ENCODE measurements around the gene TNFAIP1.

TNFAIP1 gene

DNA sequence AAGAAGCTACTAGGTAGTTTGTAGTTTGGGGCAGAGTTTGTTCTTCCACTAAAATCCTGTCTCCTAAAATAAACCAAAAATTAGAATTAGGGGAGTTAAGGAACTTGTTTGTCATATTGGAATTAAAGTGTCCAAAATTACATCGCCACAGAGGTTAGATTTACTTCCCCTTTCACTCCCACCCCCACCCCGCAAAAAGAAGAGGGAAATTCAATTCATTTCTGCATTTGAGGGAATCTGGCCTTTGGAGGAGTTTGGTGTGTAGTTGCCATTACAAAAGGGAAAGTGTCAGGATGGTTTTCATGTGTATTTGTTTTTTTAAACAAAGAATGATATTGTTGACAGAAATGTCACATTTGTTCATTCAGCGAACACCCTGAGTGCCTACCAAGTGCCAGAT is 10.8 kb upstream of the TNFAIP1 start:
- no peak overlapping the region for H3K4me3 ChIP-seq (ENCODE audit: insufficient read depth, low read depth, low read length, poor library complexity, severe bottlenecking)
- H3K36me3 ChIP-seq (ENCODE audit: control insufficient read depth, insufficient read depth, low read length), result peaks cover 19% of the 10 kb centered on the region
- H3K27me3 ChIP-seq (replicated peaks; ENCODE audit: control insufficient read depth, insufficient read depth, low read length, poor library complexity, severe bottlenecking), result no peaks in the 10 kb centered on the region
- DNase-seq, result no peak
- no peak overlapping the region for H3K27ac ChIP-seq (ENCODE audit: insufficient read depth, low read length, poor library complexity, severe bottlenecking)
- H3K9me3 ChIP-seq (ENCODE audit: control insufficient read depth, low read length), result no peaks in the 10 kb centered on the region
- peaks cover 4% of the 10 kb centered on the region for H3K4me1 ChIP-seq (ENCODE audit: control insufficient read depth, insufficient read depth, low read length, poor library complexity, severe bottlenecking)

GRCh38 chr17:28325211-28325610 is 10.3 kb upstream of the TNFAIP1 start:
- Histone ChIP-seq H3K4me3 (ENCODE audit: insufficient read depth, low read depth, low read length, poor library complexity, severe bottlenecking) (no peak overlapping the region), H3K4me1 (ENCODE audit: control insufficient read depth, insufficient read depth, low read length, poor library complexity, severe bottlenecking) (no peaks in the 10 kb centered on the region), H3K9me3 (ENCODE audit: control insufficient read depth, low read length) (no peaks in the 10 kb centered on the region), H3K27ac (ENCODE audit: insufficient read depth, low read length, poor library complexity, severe bottlenecking) (no peak overlapping the region), H3K36me3 (ENCODE audit: control insufficient read depth, insufficient read depth, low read length) (peaks cover 19% of the 10 kb centered on the region), H3K27me3 (replicated peaks; ENCODE audit: control insufficient read depth, insufficient read depth, low read length, poor library complexity, severe bottlenecking) (no peaks in the 10 kb centered on the region)
- no peak for DNase-seq

DNA sequence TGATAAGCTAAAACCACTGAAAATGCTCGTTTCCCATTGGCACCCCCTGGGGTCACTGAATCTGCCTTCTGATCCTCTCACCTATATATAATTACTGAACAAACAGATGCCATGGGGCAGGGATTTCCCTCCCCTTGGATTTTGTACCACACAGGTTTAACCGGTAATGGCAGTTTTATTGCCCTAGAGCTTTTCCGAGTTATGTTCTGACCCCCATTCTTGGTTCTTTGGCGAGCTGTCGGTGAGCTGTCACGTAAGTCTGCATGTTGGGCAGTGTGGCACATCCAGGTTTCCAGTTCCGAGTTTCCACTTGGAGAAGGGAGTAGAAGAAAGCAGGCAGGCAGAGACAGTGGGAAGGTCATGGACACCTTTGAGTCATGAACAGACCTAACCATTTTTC is 9.4 kb upstream of the TNFAIP1 start:
- no peaks in the 10 kb centered on the region for H3K4me1 ChIP-seq (ENCODE audit: control insufficient read depth, insufficient read depth, low read length, poor library complexity, severe bottlenecking)
- DNase-seq, result no peak
- H3K36me3 ChIP-seq (ENCODE audit: control insufficient read depth, insufficient read depth, low read length), result peaks cover 22% of the 10 kb centered on the region
- H3K4me3 ChIP-seq (ENCODE audit: insufficient read depth, low read depth, low read length, poor library complexity, severe bottlenecking), result no peak overlapping the region
- H3K9me3 ChIP-seq (ENCODE audit: control insufficient read depth, low read length), result no peaks in the 10 kb centered on the region
- no peak overlapping the region for H3K27ac ChIP-seq (ENCODE audit: insufficient read depth, low read length, poor library complexity, severe bottlenecking)
- H3K27me3 ChIP-seq (replicated peaks; ENCODE audit: control insufficient read depth, insufficient read depth, low read length, poor library complexity, severe bottlenecking), result no peaks in the 10 kb centered on the region

GRCh38 chr17:28327031-28327607 is 8.4 kb upstream of the TNFAIP1 start:
- no peak for DNase-seq
- Histone ChIP-seq H3K4me3 (ENCODE audit: insufficient read depth, low read depth, low read length, poor library complexity, severe bottlenecking) (no peak overlapping the region), H3K36me3 (ENCODE audit: control insufficient read depth, insufficient read depth, low read length) (peaks cover 28% of the 10 kb centered on the region), H3K27ac (ENCODE audit: insufficient read depth, low read length, poor library complexity, severe bottlenecking) (no peak overlapping the region), H3K9me3 (ENCODE audit: control insufficient read depth, low read length) (no peaks in the 10 kb centered on the region), H3K27me3 (replicated peaks; ENCODE audit: control insufficient read depth, insufficient read depth, low read length, poor library complexity, severe bottlenecking) (no peaks in the 10 kb centered on the region), H3K4me1 (ENCODE audit: control insufficient read depth, insufficient read depth, low read length, poor library complexity, severe bottlenecking) (no peaks in the 10 kb centered on the region)

GRCh38 chr17:28327709-28328108 is 7.9 kb upstream of the TNFAIP1 start:
- no peak for DNase-seq
- no peaks in the 10 kb centered on the region for H3K4me1 ChIP-seq (ENCODE audit: control insufficient read depth, insufficient read depth, low read length, poor library complexity, severe bottlenecking)
- H3K27ac ChIP-seq (ENCODE audit: insufficient read depth, low read length, poor library complexity, severe bottlenecking), result no peak overlapping the region
- H3K27me3 ChIP-seq (replicated peaks; ENCODE audit: control insufficient read depth, insufficient read depth, low read length, poor library complexity, severe bottlenecking), result no peaks in the 10 kb centered on the region
- no peaks in the 10 kb centered on the region for H3K9me3 ChIP-seq (ENCODE audit: control insufficient read depth, low read length)
- H3K36me3 ChIP-seq (ENCODE audit: control insufficient read depth, insufficient read depth, low read length), result peaks cover 28% of the 10 kb centered on the region
- H3K4me3 ChIP-seq (ENCODE audit: insufficient read depth, low read depth, low read length, poor library complexity, severe bottlenecking), result no peak overlapping the region

GRCh38 chr17:28328325-28328724 is 7.2 kb upstream of the TNFAIP1 start:
- H3K27me3 ChIP-seq (replicated peaks; ENCODE audit: control insufficient read depth, insufficient read depth, low read length, poor library complexity, severe bottlenecking), result no peaks in the 10 kb centered on the region
- no peaks in the 10 kb centered on the region for H3K4me1 ChIP-seq (ENCODE audit: control insufficient read depth, insufficient read depth, low read length, poor library complexity, severe bottlenecking)
- peaks cover 28% of the 10 kb centered on the region for H3K36me3 ChIP-seq (ENCODE audit: control insufficient read depth, insufficient read depth, low read length)
- DNase-seq, result no peak
- no peak overlapping the region for H3K4me3 ChIP-seq (ENCODE audit: insufficient read depth, low read depth, low read length, poor library complexity, severe bottlenecking)
- H3K27ac ChIP-seq (ENCODE audit: insufficient read depth, low read length, poor library complexity, severe bottlenecking), result no peak overlapping the region
- no peaks in the 10 kb centered on the region for H3K9me3 ChIP-seq (ENCODE audit: control insufficient read depth, low read length)

DNA sequence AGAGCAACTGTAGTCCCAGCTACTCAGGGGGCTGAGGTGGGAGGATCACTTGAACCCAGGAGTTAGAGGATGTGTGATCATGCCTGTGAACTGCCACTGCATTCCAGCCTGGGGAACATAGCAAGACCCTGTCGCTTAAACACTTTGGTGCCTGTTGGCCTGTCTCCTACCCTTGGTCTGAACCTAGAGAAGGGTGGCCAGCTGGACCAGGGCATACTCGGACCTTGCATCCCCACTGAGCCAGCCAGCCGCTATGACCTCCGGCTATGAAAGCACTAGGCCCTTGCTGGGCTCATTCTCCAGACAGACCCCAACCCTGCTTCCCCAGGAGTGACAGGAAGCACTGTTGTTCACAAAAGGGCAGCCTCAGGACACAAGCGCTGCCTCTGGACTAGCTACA is 4.9 kb upstream of the TNFAIP1 start:
- H3K4me3 ChIP-seq (ENCODE audit: insufficient read depth, low read depth, low read length, poor library complexity, severe bottlenecking), result no peak overlapping the region
- no peak for DNase-seq
- peaks cover 7% of the 10 kb centered on the region for H3K4me1 ChIP-seq (ENCODE audit: control insufficient read depth, insufficient read depth, low read length, poor library complexity, severe bottlenecking)
- no peaks in the 10 kb centered on the region for H3K9me3 ChIP-seq (ENCODE audit: control insufficient read depth, low read length)
- H3K27ac ChIP-seq (ENCODE audit: insufficient read depth, low read length, poor library complexity, severe bottlenecking), result no peak overlapping the region
- H3K27me3 ChIP-seq (replicated peaks; ENCODE audit: control insufficient read depth, insufficient read depth, low read length, poor library complexity, severe bottlenecking), result no peaks in the 10 kb centered on the region
- H3K36me3 ChIP-seq (ENCODE audit: control insufficient read depth, insufficient read depth, low read length), result peaks cover 28% of the 10 kb centered on the region

- H3K4me1 ChIP-seq (ENCODE audit: control insufficient read depth, insufficient read depth, low read length, poor library complexity, severe bottlenecking), result peaks cover 18% of the 10 kb centered on the region
- DNase-seq, result no peak
- H3K9me3 ChIP-seq (ENCODE audit: control insufficient read depth, low read length), result no peaks in the 10 kb centered on the region
- H3K4me3 ChIP-seq (ENCODE audit: insufficient read depth, low read depth, low read length, poor library complexity, severe bottlenecking), result no peak overlapping the region
- H3K27ac ChIP-seq (ENCODE audit: insufficient read depth, low read length, poor library complexity, severe bottlenecking), result no peak overlapping the region
- H3K36me3 ChIP-seq (ENCODE audit: control insufficient read depth, insufficient read depth, low read length), result peaks cover 26% of the 10 kb centered on the region
- no peaks in the 10 kb centered on the region for H3K27me3 ChIP-seq (replicated peaks; ENCODE audit: control insufficient read depth, insufficient read depth, low read length, poor library complexity, severe bottlenecking)
Observed at GRCh38 chr17:28331891-28332420, 3.6 kb upstream of the TNFAIP1 start.

DNA sequence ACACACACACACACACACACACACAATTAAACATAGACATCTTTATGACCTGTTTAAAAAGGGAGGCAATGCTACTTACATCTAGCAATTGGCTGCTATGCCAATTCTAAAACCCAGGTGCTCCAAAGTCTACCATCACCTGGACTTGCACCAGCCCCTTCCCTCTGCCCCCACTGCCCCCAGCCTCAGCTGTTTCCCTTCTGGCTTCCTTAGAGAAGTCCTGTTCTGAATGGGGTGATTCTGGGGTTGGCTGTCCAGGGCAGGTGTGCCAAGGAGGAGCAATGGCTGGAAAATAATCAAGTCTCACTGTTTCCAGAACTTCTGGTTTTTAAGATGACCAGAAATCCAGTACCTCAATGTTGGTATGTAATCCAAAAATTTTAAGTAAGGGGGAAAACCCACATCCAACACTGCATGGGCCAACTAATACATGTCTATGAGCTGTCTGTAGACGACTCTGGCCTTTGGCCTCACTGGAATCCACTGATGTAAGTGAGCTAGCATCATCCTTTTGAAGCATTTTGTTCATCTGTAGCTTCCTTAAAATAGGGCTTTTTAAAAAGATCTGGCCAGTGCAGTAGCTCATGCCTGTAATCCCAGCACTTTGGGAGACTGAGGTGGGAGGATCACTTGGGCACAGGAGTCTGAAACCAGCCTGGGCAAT is 2.3 kb upstream of the TNFAIP1 start:
- Histone ChIP-seq H3K9me3 (ENCODE audit: control insufficient read depth, low read length) (no peaks in the 10 kb centered on the region), H3K4me1 (ENCODE audit: control insufficient read depth, insufficient read depth, low read length, poor library complexity, severe bottlenecking) (peaks cover 18% of the 10 kb centered on the region), H3K4me3 (ENCODE audit: insufficient read depth, low read depth, low read length, poor library complexity, severe bottlenecking) (no peak overlapping the region), H3K27ac (ENCODE audit: insufficient read depth, low read length, poor library complexity, severe bottlenecking) (no peak overlapping the region), H3K27me3 (replicated peaks; ENCODE audit: control insufficient read depth, insufficient read depth, low read length, poor library complexity, severe bottlenecking) (no peaks in the 10 kb centered on the region), H3K36me3 (ENCODE audit: control insufficient read depth, insufficient read depth, low read length) (peaks cover 21% of the 10 kb centered on the region)
- no peak for DNase-seq

GRCh38 chr17:28334171-28334570 is 1.4 kb upstream of the TNFAIP1 start:
- no peak overlapping the region for H3K27ac ChIP-seq (ENCODE audit: insufficient read depth, low read length, poor library complexity, severe bottlenecking)
- H3K36me3 ChIP-seq (ENCODE audit: control insufficient read depth, insufficient read depth, low read length), result peaks cover 12% of the 10 kb centered on the region
- H3K9me3 ChIP-seq (ENCODE audit: control insufficient read depth, low read length), result no peaks in the 10 kb centered on the region
- no peaks in the 10 kb centered on the region for H3K27me3 ChIP-seq (replicated peaks; ENCODE audit: control insufficient read depth, insufficient read depth, low read length, poor library complexity, severe bottlenecking)
- no peak overlapping the region for H3K4me3 ChIP-seq (ENCODE audit: insufficient read depth, low read depth, low read length, poor library complexity, severe bottlenecking)
- peaks cover 18% of the 10 kb centered on the region for H3K4me1 ChIP-seq (ENCODE audit: control insufficient read depth, insufficient read depth, low read length, poor library complexity, severe bottlenecking)
- no peak for DNase-seq
